Cerebellar cortex (tissue), 1 donor: ENCODE data around the gene ORAI1.
A peak's percentile ranks its signal among the peaks of the same experiment; 100 is the strongest.
"Not testable (repeated sequence)": the region's sequence is repeated elsewhere in the genome, so short reads cannot be mapped to it uniquely, and the experiment has no call there.

ENCODE experiments used
- DNase-seq: peaks from one replicate; pipeline ENCODE4 v3.0.0-alpha.2; 2015; ENCODE audit warnings: low spot score

ORAI1 gene

GRCh38 chr12:121603581-121603980 is 22.7 kb upstream of the ORAI1 start:
- DNase-seq = no peak

GRCh38 chr12:121608301-121608700 is 18.0 kb upstream of the ORAI1 start:
- DNase-seq = no peak

DNA sequence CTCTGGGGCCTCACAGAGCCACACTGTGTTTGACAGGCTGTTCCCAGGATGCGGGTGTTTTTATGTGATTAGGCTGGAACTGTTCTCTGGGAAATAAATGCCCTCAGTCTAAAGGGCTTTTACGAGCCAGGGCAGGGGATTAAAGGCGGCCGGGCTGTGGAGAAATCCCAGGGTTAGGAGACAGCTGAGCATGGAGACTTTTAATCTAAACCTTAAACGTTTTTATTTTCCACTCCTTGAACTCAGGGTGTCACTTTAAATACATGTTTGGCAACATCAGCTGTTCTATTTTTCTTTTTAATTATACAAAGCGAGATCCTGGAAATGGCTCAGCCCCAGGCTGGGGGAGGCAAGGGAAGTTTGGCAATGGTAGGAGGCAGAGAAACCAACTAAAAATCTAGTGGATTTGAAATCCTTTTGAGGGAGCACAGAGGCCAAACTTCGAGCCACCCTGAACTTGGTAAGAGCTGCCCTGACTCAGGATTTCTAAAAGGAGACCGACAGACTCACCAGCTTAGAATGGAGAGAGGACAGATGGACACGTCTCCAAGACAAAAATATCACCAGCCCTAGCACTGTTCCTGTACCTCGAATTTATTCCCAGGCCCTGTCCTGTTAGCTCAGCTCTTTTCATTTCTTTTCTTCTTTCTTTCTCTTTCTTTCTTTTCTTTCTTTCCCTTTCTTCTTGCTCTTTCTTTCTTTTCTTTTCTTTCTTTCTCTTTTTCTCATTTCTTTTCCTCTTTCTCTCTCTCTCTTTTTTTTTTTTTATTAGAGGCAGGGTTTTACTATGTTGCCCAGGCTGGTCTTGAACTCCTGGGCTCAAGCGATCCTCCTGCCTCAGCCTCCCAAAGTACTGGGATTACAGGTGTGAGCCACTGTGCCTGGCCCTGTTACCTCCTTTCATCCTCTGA is 15.8 kb upstream of the ORAI1 start:
- no peak for DNase-seq

- peak; percentile 34 for DNase-seq
Observed at GRCh38 chr12:121611306-121611705, 15.0 kb upstream of the ORAI1 start.

DNA sequence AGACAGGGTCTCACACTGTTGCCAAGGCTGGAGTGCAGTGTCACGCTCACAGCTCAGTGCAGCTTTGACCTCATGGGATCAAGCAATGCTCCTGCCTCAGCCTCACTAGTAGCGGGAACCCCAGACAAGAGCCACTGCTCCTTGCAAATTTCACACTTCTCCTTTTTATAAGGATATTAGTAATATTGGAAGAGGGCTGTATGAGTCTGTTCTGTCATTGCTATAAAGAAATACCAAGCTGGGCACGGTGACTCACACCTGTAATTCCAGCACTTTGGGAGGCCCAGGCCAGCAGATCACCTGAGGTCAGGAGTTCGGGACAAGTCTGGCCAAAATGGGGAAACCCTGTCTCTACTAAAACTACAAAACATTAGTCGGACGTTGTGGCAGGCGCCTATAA is 12.9 kb upstream of the ORAI1 start:
- DNase-seq = no peak

GRCh38 chr12:121614872-121615467 is 11.4 kb upstream of the ORAI1 start:
- no peak for DNase-seq

GRCh38 chr12:121618659-121619233 is 7.6 kb upstream of the ORAI1 start:
- no peak for DNase-seq

- DNase-seq = no peak
Observed at GRCh38 chr12:121620333-121620891, 5.9 kb upstream of the ORAI1 start.

- peak; percentile 38 for DNase-seq
Observed at GRCh38 chr12:121626853-121627640, 717 bp downstream of the ORAI1 start.

DNA sequence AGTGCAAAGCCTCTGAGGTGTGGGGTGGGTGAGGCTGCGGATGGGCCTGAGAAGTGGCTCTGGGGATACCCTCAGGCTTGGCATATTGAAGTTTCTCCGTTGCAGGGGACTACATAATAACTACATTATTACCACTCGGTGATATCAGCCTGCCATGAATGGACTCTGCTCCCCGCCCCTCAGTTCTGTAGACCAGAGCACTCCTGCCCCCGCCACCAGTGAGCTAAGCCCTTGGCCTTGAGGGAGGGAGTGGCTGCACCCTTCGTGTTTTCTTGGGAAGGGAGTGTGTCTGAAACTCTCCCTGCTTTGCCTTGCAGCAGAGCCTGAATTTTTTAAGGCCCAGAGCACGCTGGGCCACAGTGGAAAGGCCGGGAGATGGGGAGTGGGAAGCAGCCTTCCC is 1.7 kb downstream of the ORAI1 start:
- no peak for DNase-seq

- DNase-seq = no peak
Observed at GRCh38 chr12:121628536-121628935, 2.2 kb downstream of the ORAI1 start.

DNA sequence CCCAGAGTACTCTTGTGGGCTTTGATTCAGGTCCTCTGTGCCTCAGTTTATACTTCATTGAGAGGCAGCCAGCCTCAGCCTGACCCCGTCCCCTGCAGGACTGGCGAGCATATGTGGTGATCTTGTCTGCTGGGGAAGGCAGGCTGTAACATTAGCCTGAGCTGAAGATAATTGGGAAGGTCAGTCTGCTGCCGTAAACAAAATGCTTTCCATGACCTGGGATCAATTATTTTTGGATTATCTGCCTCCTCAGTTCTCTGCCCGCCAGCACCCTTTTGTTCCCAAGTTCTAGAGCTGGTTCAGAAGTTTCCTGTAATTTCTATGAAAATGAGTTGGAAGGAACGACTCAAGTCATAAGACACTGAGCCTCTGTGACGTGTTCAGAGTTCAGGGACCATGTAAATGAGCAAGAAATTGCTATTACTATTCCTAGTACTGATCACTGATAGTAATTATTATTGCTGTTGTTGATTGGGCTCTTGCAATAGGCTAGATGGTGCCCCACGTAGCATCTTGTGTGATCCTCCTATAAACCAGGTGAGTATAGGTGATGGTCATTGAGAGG is 4.5 kb downstream of the ORAI1 start:
- no peak for DNase-seq

GRCh38 chr12:121632069-121632970 is 6.0 kb downstream of the ORAI1 start:
- no peak for DNase-seq

DNA sequence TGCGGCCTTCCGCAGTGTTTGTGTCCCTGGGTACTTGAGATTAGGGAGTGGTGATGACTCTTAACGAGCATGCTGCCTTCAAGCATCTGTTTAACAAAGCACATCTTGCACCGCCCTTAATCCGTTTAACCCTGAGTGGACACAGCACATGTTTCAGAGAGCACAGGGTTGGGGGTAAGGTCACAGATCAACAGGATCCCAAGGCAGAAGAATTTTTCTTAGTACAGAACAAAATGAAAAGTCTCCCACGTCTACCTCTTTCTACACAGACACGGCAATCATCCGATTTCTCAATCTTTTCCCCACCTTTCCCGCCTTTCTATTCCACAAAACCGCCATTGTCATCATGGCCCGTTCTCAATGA is 7.5 kb downstream of the ORAI1 start:
- DNase-seq = not testable (repeated sequence)

- DNase-seq = no peak
Observed at GRCh38 chr12:121634836-121635235, 8.5 kb downstream of the ORAI1 start.

DNA sequence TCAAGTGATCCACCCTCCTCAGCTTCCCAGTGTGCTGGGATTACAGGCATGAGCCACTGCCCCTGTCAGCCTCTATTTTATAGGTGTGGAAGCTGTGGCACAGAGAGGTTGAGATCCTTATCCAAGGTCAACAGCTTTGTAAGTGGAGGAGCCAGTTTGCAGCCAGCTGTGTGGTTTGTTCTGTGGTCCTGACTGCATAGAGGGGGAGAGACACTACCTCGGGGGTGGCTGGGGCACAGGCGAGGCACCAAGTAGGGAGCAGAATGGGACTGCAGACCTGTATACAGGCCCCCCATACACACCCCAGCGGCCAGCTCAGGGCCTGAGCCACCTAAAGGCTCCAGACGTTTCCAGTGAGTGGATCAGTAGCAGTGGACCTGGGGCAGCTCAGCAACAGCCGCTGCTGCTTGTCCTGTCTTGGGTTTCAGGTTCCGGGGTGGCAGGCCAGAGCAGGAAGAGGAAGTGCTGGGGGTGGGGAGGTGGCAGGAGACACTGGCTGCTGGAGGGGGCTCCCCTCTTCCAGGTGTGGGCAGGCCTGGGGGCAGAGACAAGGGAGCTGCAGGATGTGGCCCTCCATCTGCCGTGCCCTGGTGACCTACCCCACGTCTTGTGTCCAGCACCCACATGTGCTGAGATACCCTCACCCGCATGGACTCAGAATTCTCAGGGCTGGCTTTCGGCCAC is 11.0 kb downstream of the ORAI1 start:
- no peak for DNase-seq

GRCh38 chr12:121638298-121639202 is 12.2 kb downstream of the ORAI1 start:
- no peak for DNase-seq

GRCh38 chr12:121641343-121641630 is 15.0 kb downstream of the ORAI1 start:
- DNase-seq = no peak

DNA sequence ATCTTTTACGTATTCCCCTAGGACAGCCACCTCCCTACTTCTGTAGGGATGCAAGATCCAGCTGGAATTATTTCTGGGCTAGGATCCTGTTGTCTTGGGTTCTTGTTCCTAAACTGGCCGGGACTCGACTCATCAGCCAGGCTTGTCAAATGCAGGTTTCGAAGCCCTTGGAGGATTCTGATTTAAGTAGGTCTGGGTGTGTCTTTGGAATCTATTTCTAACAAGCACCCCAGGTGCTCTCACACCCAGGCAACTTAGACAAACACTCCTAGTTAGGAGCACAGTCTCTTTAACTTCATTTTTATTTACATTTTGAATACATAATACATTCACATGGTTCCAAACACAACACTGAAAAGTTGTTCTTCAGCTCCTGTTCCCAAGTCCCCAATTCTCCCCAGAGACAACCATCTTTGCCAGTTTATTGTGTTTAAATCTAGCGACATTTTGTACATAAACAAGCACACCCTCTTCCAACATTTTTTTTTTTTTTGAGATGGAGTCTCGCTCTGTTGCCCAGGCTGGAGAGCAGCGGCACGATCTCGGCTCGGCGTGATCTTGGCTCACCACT is 22.2 kb downstream of the ORAI1 start:
- DNase-seq = no peak
